SK-N-SH treated with all-trans-retinoic acid at 6 μM for 48 hours (cell line): ENCODE measurements around the gene SLC35A2.

ENCODE experiments used
- ATAC-seq: fragments of 200-7000 bp; cut with Tn5 transposase; 3 replicates; pipeline ENCODE4 v1.9.1; 2020; ENCODE audit warnings: mild to moderate bottlenecking, moderate library complexity
- ARNTL ChIP-seq: fragments of 450-650 bp; formaldehyde crosslinking; IDR thresholded peaks from 2 replicates; pipeline ENCODE4 v1.5.0; 2020; ENCODE audit warnings: low read depth, mild to moderate bottlenecking, moderate library complexity, borderline replicate concordance
- BACH2 ChIP-seq: fragments of 250-450 bp; sonication (Bioruptor Pico); IDR thresholded peaks from 2 replicates; pipeline ENCODE4 v1.9.0; 2021; ENCODE audit warnings: mild to moderate bottlenecking, borderline replicate concordance
- CREB5 ChIP-seq: fragments of 250-450 bp; sonication (Bioruptor Pico); IDR thresholded peaks from 2 replicates; pipeline ENCODE4 v1.5.1; 2020; ENCODE audit warnings: low read depth, mild to moderate bottlenecking, moderate library complexity
- CSDC2 ChIP-seq: fragments of 250-450 bp; sonication (Bioruptor Pico); IDR thresholded peaks from 2 replicates; pipeline ENCODE4 v1.5.0; 2020; ENCODE audit warnings: mild to moderate bottlenecking, moderate library complexity
- CSRNP3 ChIP-seq: fragments of 250-450 bp; sonication (Bioruptor Pico); IDR thresholded peaks from 2 replicates; pipeline ENCODE4 v1.5.1; 2021; ENCODE audit warnings: mild to moderate bottlenecking, moderate library complexity
- ESRRG ChIP-seq: fragments of 250-450 bp; sonication (Bioruptor Pico); IDR thresholded peaks from 2 replicates; pipeline ENCODE4 v1.6.1; 2021; ENCODE audit warnings: mild to moderate bottlenecking
- ISL1 ChIP-seq: fragments of 250-450 bp; sonication (Bioruptor Pico); IDR thresholded peaks from 2 replicates; pipeline ENCODE4 v2.1.2; 2022; ENCODE audit warnings: mild to moderate bottlenecking, moderate library complexity
- OSR1 ChIP-seq: fragments of 250-450 bp; sonication (Bioruptor Pico); IDR thresholded peaks from 2 replicates; pipeline ENCODE4 v1.8.0; 2022; ENCODE audit warnings: moderate library complexity, mild to moderate bottlenecking, inconsistent platforms
- PATZ1 ChIP-seq: fragments of 250-450 bp; sonication (Bioruptor Pico); IDR thresholded peaks from 2 replicates; pipeline ENCODE4 v1.8.0; 2020; ENCODE audit warnings: mild to moderate bottlenecking, moderate library complexity, borderline replicate concordance
- PPARA ChIP-seq: fragments of 250-450 bp; sonication (Bioruptor Pico); IDR thresholded peaks from 2 replicates; pipeline ENCODE4 v1.5.0; 2020; ENCODE audit warnings: mild to moderate bottlenecking, borderline replicate concordance
- RARB ChIP-seq: fragments of 250-450 bp; sonication (Bioruptor Pico); IDR thresholded peaks from 2 replicates; pipeline ENCODE4 v1.8.0; 2021; ENCODE audit warnings: mild to moderate bottlenecking, moderate library complexity
- SNAI2 ChIP-seq: fragments of 250-450 bp; sonication (Bioruptor Pico); IDR thresholded peaks from 2 replicates; pipeline ENCODE4 v1.5.0; 2020; ENCODE audit warnings: mild to moderate bottlenecking, moderate library complexity
- TCF4 ChIP-seq: fragments of 250-450 bp; sonication (Bioruptor Pico); IDR thresholded peaks from 2 replicates; pipeline ENCODE4 v1.8.0; 2021; ENCODE audit warnings: mild to moderate bottlenecking, moderate library complexity, borderline replicate concordance
- TOX ChIP-seq: fragments of 250-450 bp; sonication (Bioruptor Pico); IDR thresholded peaks from 2 replicates; pipeline ENCODE4 v1.8.0; 2021; ENCODE audit warnings: mild to moderate bottlenecking, moderate library complexity, borderline replicate concordance
- TSHZ2 ChIP-seq: fragments of 250-450 bp; sonication (Bioruptor Pico); IDR thresholded peaks from 2 replicates; pipeline ENCODE4 v1.5.0; 2020; ENCODE audit warnings: mild to moderate bottlenecking, moderate library complexity
- ZC3H10 ChIP-seq: fragments of 250-450 bp; sonication (Bioruptor Pico); IDR thresholded peaks from 2 replicates; pipeline ENCODE4 v1.5.1; 2021; ENCODE audit warnings: mild to moderate bottlenecking, moderate library complexity
- ZFP3 ChIP-seq: fragments of 250-450 bp; sonication (Bioruptor Pico); IDR thresholded peaks from 2 replicates; pipeline ENCODE4 v1.5.0; 2020; ENCODE audit warnings: mild to moderate bottlenecking, moderate library complexity
- ZFP30 ChIP-seq: fragments of 450-650 bp; formaldehyde crosslinking; IDR thresholded peaks from 2 replicates; pipeline ENCODE4 v1.5.0; 2022; ENCODE audit warnings: mild to moderate bottlenecking, moderate library complexity
- ZNF565 ChIP-seq: fragments of 450-650 bp; formaldehyde crosslinking; conservative IDR thresholded peaks from 2 replicates; pipeline ENCODE4 v1.5.0; 2020; ENCODE audit warnings: low read depth, mild to moderate bottlenecking, moderate library complexity
- ZNF70 ChIP-seq: fragments of 450-650 bp; formaldehyde crosslinking; IDR thresholded peaks from 2 replicates; pipeline ENCODE4 v1.5.0; 2020; ENCODE audit warnings: mild to moderate bottlenecking, moderate library complexity
- ZNF8 ChIP-seq: fragments of 450-650 bp; formaldehyde crosslinking; IDR thresholded peaks from 2 replicates; pipeline ENCODE4 v1.5.0; 2020; ENCODE audit warnings: mild to moderate bottlenecking, moderate library complexity

Gene SLC35A2

GRCh38 chrX:48942895-48943294, 31.4 kb upstream of the SLC35A2 start:
- ATAC-seq, result no peak
- TF ChIP-seq BACH2 (no peak), ARNTL (CRISPR knock-in tag) (no peak), ZFP30 (CRISPR knock-in tag) (no peak), PATZ1 (CRISPR knock-in tag) (no peak), CSRNP3 (CRISPR knock-in tag) (no peak), ZC3H10 (CRISPR knock-in tag) (no peak), SNAI2 (no peak), CSDC2 (CRISPR knock-in tag) (no peak), ZNF565 (CRISPR knock-in tag) (no peak), ZNF8 (CRISPR knock-in tag) (no peak), RARB (CRISPR knock-in tag) (no peak), TSHZ2 (CRISPR knock-in tag) (no peak), ZFP3 (no peak), PPARA (CRISPR knock-in tag) (no peak), TOX (CRISPR knock-in tag) (no peak), ESRRG (CRISPR knock-in tag) (no peak), ZNF70 (CRISPR knock-in tag) (no peak), TCF4 (no peak), ISL1 (no peak), OSR1 (CRISPR knock-in tag) (no peak)

- no peak for ATAC-seq
- no peak for TF ChIP-seq TCF4
These were observed 29.0 kb upstream of the SLC35A2 start for GRCh38 chrX:48940404-48940955.

GRCh38 chrX:48939524-48940228, 28.2 kb upstream of the SLC35A2 start:
- ATAC-seq, result no peak
- TF ChIP-seq CSRNP3 (CRISPR knock-in tag) (no peak), CREB5 (no peak), CSDC2 (CRISPR knock-in tag) (no peak), PPARA (CRISPR knock-in tag) (no peak), ZNF8 (CRISPR knock-in tag) (no peak), ARNTL (CRISPR knock-in tag) (no peak), ZNF70 (CRISPR knock-in tag) (no peak), TCF4 (no peak), OSR1 (CRISPR knock-in tag) (no peak)
